Measurements from ENCODE around the gene OXNAD1.
"Not testable (repeated sequence)": the region's sequence is repeated elsewhere in the genome, so short reads cannot be mapped to it uniquely, and the experiment has no call there.

Gene OXNAD1

DNA sequence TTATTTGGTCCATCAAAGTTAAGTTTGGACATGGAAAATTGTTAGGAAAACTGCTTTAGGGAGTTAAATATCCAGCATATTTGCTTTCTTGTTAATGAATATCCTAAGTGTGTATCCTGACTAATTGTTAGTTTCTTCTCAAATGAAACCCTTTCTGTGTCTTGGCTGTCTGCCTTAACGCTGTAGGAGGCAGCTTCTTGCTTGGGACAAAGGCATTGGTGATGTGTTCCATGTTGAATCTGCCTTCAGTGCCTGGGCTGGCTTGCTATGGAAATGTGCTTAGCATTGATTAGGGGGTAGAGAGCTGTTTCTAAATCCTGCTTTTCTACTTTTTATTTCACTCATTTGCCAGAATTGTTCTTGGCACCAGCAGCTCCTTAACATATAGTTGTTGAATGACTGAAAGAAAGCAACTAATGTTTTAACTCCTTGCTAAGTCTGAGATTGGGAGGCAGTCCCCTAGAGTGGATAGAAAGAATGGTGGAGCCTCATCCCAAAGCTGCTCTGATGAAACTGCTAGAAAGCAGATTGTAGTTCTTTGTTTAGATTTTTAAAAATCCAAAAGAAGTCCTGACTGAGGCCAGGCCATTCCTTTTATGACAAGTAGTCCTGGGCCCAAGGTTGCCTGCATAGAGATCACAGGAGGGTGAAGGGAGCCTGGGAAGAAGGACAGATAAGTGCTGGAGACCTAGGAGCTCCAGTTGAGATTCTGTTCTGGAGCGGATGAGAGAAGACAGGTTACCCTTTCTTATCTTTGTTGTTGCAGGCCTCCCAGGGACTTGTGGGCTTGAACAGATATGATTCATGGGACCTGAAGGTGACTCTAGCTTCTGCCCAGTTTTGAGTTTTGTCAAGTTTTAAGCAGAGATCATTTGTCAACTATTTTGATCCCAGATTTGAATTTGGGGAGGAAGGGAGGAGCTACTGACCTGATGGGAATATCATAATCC, 39.3 kb downstream of the OXNAD1 start:
- DNase-seq, result no peak

DNA sequence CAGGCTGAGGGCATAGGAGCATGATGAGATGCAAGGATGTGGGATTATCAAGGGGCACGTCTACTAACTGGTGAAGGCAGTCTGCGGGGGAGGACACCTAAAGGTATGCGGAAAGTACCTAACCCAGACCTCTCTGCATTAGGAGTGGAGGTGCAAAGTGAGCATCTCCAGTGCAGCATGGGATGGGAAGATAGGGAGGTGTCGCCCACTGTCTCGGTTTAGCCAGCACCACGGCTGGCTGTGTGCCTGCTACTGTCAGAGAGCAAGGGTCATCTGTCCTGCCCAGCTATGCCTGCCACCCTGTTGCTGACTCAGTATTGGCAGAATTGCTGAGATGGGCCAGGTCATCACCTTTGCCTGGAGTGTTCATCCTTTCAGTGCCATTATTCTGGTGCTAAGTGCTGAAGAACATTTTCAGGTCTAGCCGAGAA, 40.1 kb downstream of the OXNAD1 start:
- DNase-seq, result no peak

- DNase-seq, result no peak
Observed at GRCh38 chr3:16307832-16308531, 43.0 kb downstream of the OXNAD1 start.

DNA sequence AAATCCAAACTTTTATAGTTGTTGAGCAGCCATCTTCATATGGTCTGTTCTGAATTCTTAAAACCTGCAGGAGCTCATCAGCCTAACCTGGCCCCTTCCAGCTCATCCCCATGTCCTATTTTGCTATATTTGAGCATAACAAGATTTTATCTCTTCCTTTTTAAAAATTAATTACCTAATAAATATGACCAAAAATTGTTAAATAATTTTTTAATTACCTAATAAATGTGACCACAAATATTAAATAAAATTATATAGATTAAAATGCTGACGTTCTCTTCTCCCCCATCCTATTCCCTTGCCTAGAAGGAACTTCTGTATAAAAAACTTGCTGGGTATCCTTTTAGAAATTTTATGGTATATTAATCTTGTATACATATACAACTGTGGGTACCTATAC, 43.7 kb downstream of the OXNAD1 start:
- DNase-seq, result no peak

DNA sequence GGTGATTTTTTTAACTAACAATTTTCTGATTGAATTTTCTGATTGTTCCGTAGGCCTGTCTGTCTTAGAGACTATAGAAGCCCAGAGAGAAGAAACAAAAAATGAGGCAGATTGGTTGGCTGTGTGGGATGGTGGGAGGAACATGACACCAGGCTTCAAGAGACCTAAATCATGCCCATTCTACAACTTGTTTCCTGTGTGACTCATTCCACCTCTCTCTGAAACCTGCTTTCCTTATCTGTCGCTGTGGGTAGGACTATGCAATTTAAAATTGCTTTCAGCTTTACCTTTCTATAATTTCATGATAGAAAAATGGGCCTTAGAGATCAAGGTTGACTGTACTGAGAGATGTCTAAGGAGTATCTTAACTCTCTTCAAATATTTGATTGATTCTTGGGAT, 44.5 kb downstream of the OXNAD1 start:
- DNase-seq, result peak; percentile 20

- not testable (repeated sequence) for DNase-seq
Observed at GRCh38 chr3:16310486-16310885, 45.5 kb downstream of the OXNAD1 start.

GRCh38 chr3:16311960-16312451, 47.0 kb downstream of the OXNAD1 start:
- DNase-seq, result no peak

- no peak for DNase-seq
Observed at GRCh38 chr3:16313886-16314645, 49.1 kb downstream of the OXNAD1 start.

GRCh38 chr3:16315623-16316022, 50.6 kb downstream of the OXNAD1 start:
- DNase-seq, result no peak

- no peak for DNase-seq
Observed at GRCh38 chr3:16316396-16316795, 51.4 kb downstream of the OXNAD1 start.

- no peak for DNase-seq
Observed at GRCh38 chr3:16316847-16317560, 52.0 kb downstream of the OXNAD1 start.

DNA sequence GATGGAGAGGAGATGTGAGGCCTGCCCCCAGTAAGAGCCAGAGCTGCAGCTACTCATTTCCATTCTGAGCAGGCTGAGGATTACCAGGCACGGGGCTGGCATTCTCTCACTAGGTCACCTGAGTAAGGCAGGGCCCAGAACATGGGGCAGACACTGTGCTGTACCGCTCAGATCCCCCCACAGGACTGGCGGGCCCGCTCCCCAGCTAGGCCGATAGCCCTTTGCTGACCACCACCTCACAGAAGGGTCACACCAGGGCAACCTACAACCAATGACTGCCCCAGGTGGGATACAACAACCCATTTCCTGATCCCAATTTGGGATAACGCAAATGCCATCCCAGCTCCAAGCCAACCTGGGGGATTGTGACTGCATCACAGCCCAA, 52.5 kb downstream of the OXNAD1 start:
- no peak for DNase-seq

GRCh38 chr3:16318176-16318575, 53.2 kb downstream of the OXNAD1 start:
- DNase-seq, result peak; percentile 75

DNA sequence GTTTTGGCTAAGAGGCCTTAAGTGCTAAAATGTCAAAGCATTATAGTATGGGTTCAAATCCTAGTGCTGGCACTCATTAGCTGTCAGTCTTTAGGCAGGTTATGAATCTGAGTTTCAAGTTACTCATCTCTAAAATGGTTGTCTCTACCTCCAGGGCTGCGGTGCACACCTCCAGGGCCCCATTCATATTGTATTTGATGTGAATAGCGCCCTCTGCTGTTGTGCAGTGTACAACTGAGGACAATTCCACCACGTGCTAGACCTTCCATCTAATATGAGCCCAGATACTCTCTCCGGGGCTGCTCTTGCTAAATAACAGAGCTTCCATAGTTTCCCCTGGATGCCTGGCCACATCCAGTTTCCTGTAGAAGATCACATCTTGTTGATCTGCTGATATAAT, 54.3 kb downstream of the OXNAD1 start:
- no peak for DNase-seq

DNA sequence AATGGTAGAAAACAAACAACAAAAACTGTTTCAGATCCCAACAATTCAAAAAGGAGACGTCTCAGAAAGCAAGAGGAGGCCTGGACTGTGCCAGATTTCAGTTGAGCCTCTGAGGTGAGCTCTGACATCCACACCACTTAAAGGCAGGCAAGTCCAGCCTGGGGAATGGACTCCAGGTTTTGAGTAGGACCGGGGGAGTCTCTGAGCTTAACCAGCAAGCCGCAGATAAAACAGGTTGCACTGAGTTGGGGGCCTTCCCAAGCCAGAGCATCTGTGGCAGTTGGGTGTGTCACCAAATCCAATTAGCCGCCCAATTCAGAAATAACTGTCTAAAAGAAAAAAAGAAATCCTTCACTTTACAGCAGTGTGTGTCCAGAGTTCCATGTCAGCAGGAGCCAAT, 54.7 kb downstream of the OXNAD1 start:
- no peak for DNase-seq

DNA sequence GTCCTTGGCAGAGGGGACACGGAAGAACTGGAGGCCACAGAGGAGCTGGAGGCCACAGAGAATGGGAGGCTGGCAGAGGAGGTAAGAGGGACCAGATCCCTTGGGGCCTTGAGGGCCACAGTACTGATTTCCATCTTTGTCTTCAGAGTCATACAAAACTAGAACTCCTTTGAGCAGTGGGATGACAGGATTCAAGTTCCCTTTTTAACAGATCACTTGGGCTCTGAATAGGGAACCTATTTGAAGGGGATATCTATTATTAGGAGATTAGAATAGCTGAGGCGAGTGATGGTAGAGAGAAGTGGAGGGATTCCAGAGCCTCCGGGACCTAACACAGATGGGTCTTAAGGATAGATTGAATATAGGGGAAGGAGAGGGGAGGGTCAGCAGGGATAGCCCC, 55.7 kb downstream of the OXNAD1 start:
- no peak for DNase-seq

DNA sequence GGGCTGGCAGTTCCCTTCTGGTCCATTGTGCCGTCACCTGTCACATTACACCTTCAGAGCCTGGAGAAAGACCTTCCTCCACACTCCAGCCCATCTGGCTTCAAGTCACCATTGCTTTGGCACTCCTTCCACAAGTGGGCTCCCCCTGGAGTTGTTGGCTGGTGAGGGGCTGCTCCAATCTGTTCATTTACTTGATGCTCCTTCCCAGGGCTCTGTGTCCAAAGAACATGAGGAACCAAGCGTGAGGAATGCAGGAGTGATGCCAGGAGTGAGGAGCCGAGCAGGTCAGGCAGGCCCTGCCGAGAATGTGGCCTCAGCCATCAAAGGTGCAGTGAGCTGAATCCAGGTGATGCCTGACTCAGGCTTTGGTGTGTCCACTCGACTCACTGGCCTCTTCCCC, 57.2 kb downstream of the OXNAD1 start:
- DNase-seq, result no peak

- DNase-seq, result no peak
Observed at GRCh38 chr3:16323737-16324136, 58.7 kb downstream of the OXNAD1 start.

DNA sequence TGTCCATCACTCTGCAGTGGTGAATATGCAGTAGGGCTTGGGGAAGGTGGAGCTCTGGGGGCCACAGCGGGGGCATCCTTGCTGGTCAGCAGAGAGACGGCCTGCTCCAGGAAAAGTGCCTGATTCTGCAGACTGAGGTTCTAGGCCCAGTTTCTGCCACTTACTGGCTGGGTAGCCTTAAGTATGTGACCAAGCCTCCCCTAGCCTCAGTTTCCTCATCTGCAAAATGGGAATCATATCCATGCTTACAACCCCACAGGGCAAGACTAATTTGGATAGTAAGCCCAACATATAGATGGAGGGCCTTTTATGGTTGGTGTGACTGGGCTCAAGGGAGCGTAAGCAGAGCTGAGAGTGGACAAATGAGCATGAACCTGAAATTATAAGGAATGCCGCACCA, 60.8 kb downstream of the OXNAD1 start:
- DNase-seq, result no peak

DNA sequence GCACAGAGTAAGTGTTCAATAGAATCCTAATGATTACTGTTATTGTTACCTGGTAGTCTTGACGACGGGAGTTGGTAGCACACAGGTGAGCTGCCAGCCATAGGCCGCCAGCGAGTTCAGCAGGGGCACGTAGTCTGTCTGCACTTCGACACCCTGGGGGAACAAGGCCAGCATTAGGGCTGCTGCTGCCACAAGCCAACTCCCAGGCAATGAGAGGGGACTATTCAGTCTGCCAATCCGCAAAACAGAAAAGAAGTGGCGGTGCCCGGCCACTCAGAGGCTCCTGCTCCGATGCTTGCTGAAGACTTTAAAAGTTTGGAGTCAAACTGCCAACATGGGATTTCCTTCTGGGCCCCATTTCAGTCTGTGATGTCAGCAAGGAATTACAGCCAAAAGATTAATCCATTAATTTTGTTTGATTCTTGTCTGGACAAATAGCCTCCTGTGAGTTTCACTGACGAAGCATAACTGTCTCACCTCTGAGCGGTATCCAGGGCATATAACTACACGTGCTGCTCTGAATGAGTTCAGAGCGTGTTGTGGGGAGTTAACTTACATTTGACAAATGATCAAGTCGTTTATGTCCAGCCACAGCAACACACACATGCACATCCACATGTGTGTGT, 61.8 kb downstream of the OXNAD1 start:
- no peak for DNase-seq

DNA sequence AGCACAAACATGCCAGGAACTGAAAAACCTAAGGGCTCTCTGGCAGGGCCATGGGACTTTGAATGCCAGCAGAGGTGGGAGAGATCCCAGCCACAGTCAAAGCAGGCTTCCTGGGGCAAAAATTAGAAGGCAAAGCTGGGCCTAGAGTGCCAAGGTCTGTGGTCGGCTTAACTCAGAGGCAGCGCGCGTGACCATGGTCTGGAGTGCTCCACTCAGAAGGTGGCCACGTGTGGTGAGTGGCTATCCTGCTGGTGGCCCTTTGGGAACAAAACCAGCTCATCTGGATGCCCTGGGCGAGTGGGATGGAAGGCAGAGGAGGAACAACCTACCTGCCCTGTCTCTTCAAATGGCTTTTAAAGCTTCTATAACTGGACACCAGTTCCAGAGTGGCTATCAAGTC, 63.1 kb downstream of the OXNAD1 start:
- no peak for DNase-seq

Measured in fibroblast of skin of abdomen (primary cell).